ENCODE measurements around the gene VPS9D1.

GRCh38 chr16:89669755-89670154 lies 50.9 kb downstream of the VPS9D1 start:
- TF ChIP-seq CTCF (IDR thresholded peaks at IDR 0.05): no peak
- no peak for TF ChIP-seq POLR2A (IDR thresholded peaks at IDR 0.05)
